ENCODE results near the gene RNU6-1. TPM values are rescaled to one million over a fixed set of nuclear protein-coding genes. Genes with fewer than 3 reads are reported as not detected.

Gene RNU6-1
- total and polyA plus RNA-seq, 2 experiments from 2014 or later, result not detected

DNA sequence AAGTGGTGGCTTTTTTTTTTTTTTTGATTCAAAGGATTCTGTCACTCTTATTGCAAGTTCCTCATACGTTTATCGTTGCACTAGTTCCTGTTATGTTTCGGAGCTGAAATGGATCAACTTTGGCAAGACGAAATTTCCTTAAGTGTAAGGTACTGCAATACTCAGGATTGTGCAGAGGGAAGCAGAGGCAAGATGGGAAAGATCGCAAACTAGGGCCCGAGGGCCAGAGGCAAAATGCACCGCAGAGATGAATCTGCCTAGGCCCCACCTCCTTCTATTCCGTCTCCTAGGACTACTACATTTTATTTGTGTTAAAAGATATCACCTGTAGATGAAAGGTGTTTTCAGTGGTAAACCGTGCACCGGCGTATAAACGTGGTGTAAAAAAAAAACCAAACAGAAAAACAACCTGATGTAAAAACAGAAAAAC lies 331 bp downstream of the RNU6-1 start:
- Histone ChIP-seq H3K4me1 (ENCODE audit: insufficient read depth) (no peaks in the 10 kb centered on the region), H3K9ac (peak overlapping the region; percentile 94), H3K4me3 (peak overlapping the region; percentile 84), H2AFZ (peak overlapping the region; percentile 99), H3K27ac (peak overlapping the region; percentile 78), H4K20me1 (ENCODE audit: insufficient read depth) (no peaks in the 10 kb centered on the region), H3K9me2 (ENCODE audit: insufficient read depth) (no peaks in the 10 kb centered on the region), H3K27me3 (replicated peaks; ENCODE audit: insufficient read depth) (peaks cover 15% of the 10 kb centered on the region), H3K4me2 (ENCODE audit: unreplicated experiment) (peak overlapping the region; percentile 84), H3K9me3 (ENCODE audit: low read depth) (no peaks in the 10 kb centered on the region), H3F3A (ENCODE audit: insufficient read depth) (peaks cover 3% of the 10 kb centered on the region; the same call in 1 of the 2 replicates), H3K79me2 (ENCODE audit: insufficient read depth) (no peaks in the 10 kb centered on the region), H3K36me3 (ENCODE audit: low read depth) (no peaks in the 10 kb centered on the region)
- in situ Hi-C loops (cut with MboI), result loop anchor here (10.0 kb wide), 2 partner anchors 335 to 895 kb away; no protein-coding TSS in a partner anchor
- 5 to 8% methylated on average over 12 of the region's 12 CpGs for WGBS, 2 experiments (ENCODE audit: low coverage in 1 of 2, low lambda C conversion rate in 2 of 2, missing lambda C conversion rate in 2 of 2)
- TF ChIP-seq EZH2 (IDR thresholded peaks at IDR 0.05; ENCODE audit: insufficient read depth, poor library complexity, severe bottlenecking), result no peak
- no peak for TF ChIP-seq EZH2phosphoT487 (IDR thresholded peaks at IDR 0.05; ENCODE audit: insufficient read depth, low read depth)
- DNase-seq, result peak; percentile 69

DNA sequence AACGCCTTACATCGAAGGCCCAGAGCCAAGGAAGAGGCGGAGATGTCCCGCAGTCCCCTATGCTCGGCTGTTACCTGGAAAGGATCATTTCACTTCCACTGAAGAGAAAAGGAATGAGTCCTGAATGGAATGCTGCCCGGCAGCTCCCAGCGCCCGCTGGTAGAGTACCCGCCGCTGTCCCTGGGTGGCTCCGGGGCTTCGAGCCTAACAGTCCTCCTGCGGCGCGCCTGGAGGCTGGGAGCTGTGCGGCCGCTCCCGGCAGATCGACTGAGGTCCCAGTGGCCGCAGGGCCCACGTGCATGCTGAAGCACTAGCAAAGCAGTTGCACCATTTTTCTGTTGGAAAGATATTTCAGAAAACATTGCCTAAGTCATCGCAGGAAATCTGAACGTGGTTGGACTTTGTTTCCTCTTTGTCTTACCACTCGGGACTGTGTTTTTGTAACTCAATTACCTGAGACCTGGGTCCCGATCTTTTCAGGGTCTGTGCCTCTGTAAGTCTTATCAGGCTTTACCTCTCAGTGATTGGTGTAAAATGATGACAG lies 984 bp downstream of the RNU6-1 start:
- peak; percentile 69 for DNase-seq

GRCh38 chr15:67836955-67837354 lies 2.9 kb downstream of the RNU6-1 start:
- no peak overlapping the region for H3K9ac ChIP-seq
- DNase-seq, result no peak
- H3K4me3 ChIP-seq, result no peak overlapping the region
- H3K9me3 ChIP-seq (ENCODE audit: low read depth), result no peaks in the 10 kb centered on the region
- no peaks in the 10 kb centered on the region for H3K79me2 ChIP-seq (ENCODE audit: insufficient read depth)
- TF ChIP-seq EZH2 (IDR thresholded peaks at IDR 0.05; ENCODE audit: insufficient read depth, poor library complexity, severe bottlenecking) (no peak), EZH2phosphoT487 (IDR thresholded peaks at IDR 0.05; ENCODE audit: insufficient read depth, low read depth) (no peak)
- peaks cover 41% of the 10 kb centered on the region for H3K27me3 ChIP-seq (replicated peaks; ENCODE audit: insufficient read depth)
- H3K36me3 ChIP-seq (ENCODE audit: low read depth), result no peaks in the 10 kb centered on the region
- no peaks in the 10 kb centered on the region for H4K20me1 ChIP-seq (ENCODE audit: insufficient read depth)
- in situ Hi-C loops (cut with MboI), result loop anchor here (10.0 kb wide), 2 partner anchors 332 to 892 kb away; no protein-coding TSS in a partner anchor
- H3K9me2 ChIP-seq (ENCODE audit: insufficient read depth), result no peaks in the 10 kb centered on the region
- WGBS, 2 experiments (ENCODE audit: low coverage in 1 of 2, low lambda C conversion rate in 2 of 2, missing lambda C conversion rate in 2 of 2), result 40 to 57% methylated on average over 2 of the region's 2 CpGs
- H3K4me2 ChIP-seq (ENCODE audit: unreplicated experiment), result no peak overlapping the region
- no peaks in the 10 kb centered on the region for H3K4me1 ChIP-seq (ENCODE audit: insufficient read depth)
- H2AFZ ChIP-seq, result no peak overlapping the region
- H3F3A ChIP-seq (ENCODE audit: insufficient read depth), result peaks cover 3% of the 10 kb centered on the region; the same call in 1 of the 2 replicates
- no peak overlapping the region for H3K27ac ChIP-seq

More for the DNA sequence above, 984 bp downstream of the RNU6-1 start:
- Histone ChIP-seq H3F3A (ENCODE audit: insufficient read depth) (peaks cover 3% of the 10 kb centered on the region; the same call in 1 of the 2 replicates), H3K9me3 (ENCODE audit: low read depth) (no peaks in the 10 kb centered on the region), H2AFZ (peak overlapping the region; percentile 99), H3K4me3 (peak overlapping the region; percentile 84), H3K9me2 (ENCODE audit: insufficient read depth) (no peaks in the 10 kb centered on the region), H3K27me3 (replicated peaks; ENCODE audit: insufficient read depth) (peaks cover 22% of the 10 kb centered on the region), H3K4me1 (ENCODE audit: insufficient read depth) (no peaks in the 10 kb centered on the region), H3K79me2 (ENCODE audit: insufficient read depth) (no peaks in the 10 kb centered on the region), H3K9ac (peak overlapping the region; percentile 94), H3K27ac (no peak overlapping the region), H3K36me3 (ENCODE audit: low read depth) (no peaks in the 10 kb centered on the region), H3K4me2 (ENCODE audit: unreplicated experiment) (peak overlapping the region; percentile 84), H4K20me1 (ENCODE audit: insufficient read depth) (no peaks in the 10 kb centered on the region)
- in situ Hi-C loops (cut with MboI), result loop anchor here (10.0 kb wide), 2 partner anchors 334 to 894 kb away; no protein-coding TSS in a partner anchor
- 26% methylated on average over 25 of the region's 25 CpGs for WGBS, 2 experiments (ENCODE audit: low coverage in 1 of 2, low lambda C conversion rate in 2 of 2, missing lambda C conversion rate in 2 of 2)
- no peak for TF ChIP-seq EZH2 (IDR thresholded peaks at IDR 0.05; ENCODE audit: insufficient read depth, poor library complexity, severe bottlenecking)
- TF ChIP-seq EZH2phosphoT487 (IDR thresholded peaks at IDR 0.05; ENCODE audit: insufficient read depth, low read depth), result no peak

GRCh38 chr15:67836477-67836876 lies 3.4 kb downstream of the RNU6-1 start:
- Histone ChIP-seq H3K4me1 (ENCODE audit: insufficient read depth) (no peaks in the 10 kb centered on the region), H3K36me3 (ENCODE audit: low read depth) (no peaks in the 10 kb centered on the region), H2AFZ (peak overlapping the region; percentile 72), H3K27ac (no peak overlapping the region), H3K4me2 (ENCODE audit: unreplicated experiment) (peak overlapping the region; percentile 79), H3K9me2 (ENCODE audit: insufficient read depth) (no peaks in the 10 kb centered on the region), H3F3A (ENCODE audit: insufficient read depth) (peaks cover 3% of the 10 kb centered on the region; the same call in 1 of the 2 replicates), H3K9ac (peak overlapping the region; percentile 44), H3K4me3 (peak overlapping the region; percentile 66), H3K9me3 (ENCODE audit: low read depth) (no peaks in the 10 kb centered on the region), H4K20me1 (ENCODE audit: insufficient read depth) (no peaks in the 10 kb centered on the region), H3K27me3 (replicated peaks; ENCODE audit: insufficient read depth) (peaks cover 43% of the 10 kb centered on the region), H3K79me2 (ENCODE audit: insufficient read depth) (no peaks in the 10 kb centered on the region)
- TF ChIP-seq EZH2 (IDR thresholded peaks at IDR 0.05; ENCODE audit: insufficient read depth, poor library complexity, severe bottlenecking) (no peak), EZH2phosphoT487 (IDR thresholded peaks at IDR 0.05; ENCODE audit: insufficient read depth, low read depth) (no peak)
- in situ Hi-C loops (cut with MboI), result loop anchor here (10.0 kb wide), 2 partner anchors 332 to 892 kb away; no protein-coding TSS in a partner anchor
- WGBS, 2 experiments (ENCODE audit: low coverage in 1 of 2, low lambda C conversion rate in 2 of 2, missing lambda C conversion rate in 2 of 2), result 38 to 43% methylated on average over 8 of the region's 8 CpGs
- DNase-seq, result peak; percentile 65
